Erythroblast (primary cell): ENCODE measurements around the gene KSR1.

ENCODE experiments used
- GATA1 ChIP-seq: IDR thresholded peaks from 2 replicates; pipeline ENCODE4 v1.6.1; 2011; ENCODE audit warnings: low read depth, mild to moderate bottlenecking, control low read depth, low read length, moderate library complexity
- POLR2A ChIP-seq: IDR thresholded peaks from 2 replicates; pipeline ENCODE4 v1.6.1; 2011; ENCODE audit warnings: mild to moderate bottlenecking, low read length

GRCh38 chr17:27428781-27429505 lies 27.3 kb upstream of the KSR1 start:
- TF ChIP-seq POLR2A (no peak), GATA1 (no peak)
